Neuron (in vitro differentiated cells): Measurements from ENCODE around the gene ACKR3.

Experiments
- H2AFZ ChIP-seq: one replicate; pipeline ENCODE4 v1.6.1; 2013; ENCODE audit warnings: low read depth, mild to moderate bottlenecking, inconsistent platforms, low read length, moderate library complexity
- H3K27me3 ChIP-seq: one replicate; pipeline ENCODE4 v1.6.1; 2013; ENCODE audit warnings: low read length; ENCODE audit not compliant: insufficient read depth
- H3K36me3 ChIP-seq: one replicate; pipeline ENCODE4 v1.6.1; 2013; ENCODE audit warnings: low read length; ENCODE audit not compliant: insufficient read depth
- H3K4me1 ChIP-seq: one replicate; pipeline ENCODE4 v1.6.1; 2013; ENCODE audit warnings: low read length; ENCODE audit not compliant: insufficient read depth
- H3K4me3 ChIP-seq: 2 replicates; pipeline ENCODE4 v1.5.1; 2013; ENCODE audit warnings: mild to moderate bottlenecking, low read length, moderate library complexity
- H3K9me3 ChIP-seq: one replicate; pipeline ENCODE4 v1.6.1; 2013; ENCODE audit warnings: low read length

ACKR3 gene

DNA sequence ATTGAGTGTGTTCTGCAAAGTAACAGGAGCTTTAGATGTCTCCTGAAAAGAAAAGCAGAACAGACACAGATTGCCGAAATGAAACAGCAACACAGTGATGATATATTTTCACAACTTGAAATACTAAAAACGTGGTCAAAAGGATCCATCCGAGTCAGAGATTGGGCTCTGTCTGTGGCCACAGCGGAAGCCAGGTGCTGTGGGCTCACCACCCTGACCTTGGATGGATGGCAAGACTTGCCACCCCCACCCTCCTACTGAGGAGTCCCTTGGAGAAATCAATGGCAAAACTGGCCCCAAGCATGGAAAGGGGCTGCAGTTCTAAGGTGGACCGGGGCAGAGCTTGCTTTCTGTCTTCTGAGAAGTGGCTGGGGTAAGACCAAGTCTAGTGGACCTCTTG lies 31.4 kb upstream of the ACKR3 start:
- H2AFZ ChIP-seq = no peak overlapping the region
- peaks cover 19% of the 10 kb centered on the region for H3K4me1 ChIP-seq
- H3K9me3 ChIP-seq = peaks cover 2% of the 10 kb centered on the region
- no peaks in the 10 kb centered on the region for H3K27me3 ChIP-seq
- H3K36me3 ChIP-seq = no peaks in the 10 kb centered on the region
- no peak overlapping the region for H3K4me3 ChIP-seq

DNA sequence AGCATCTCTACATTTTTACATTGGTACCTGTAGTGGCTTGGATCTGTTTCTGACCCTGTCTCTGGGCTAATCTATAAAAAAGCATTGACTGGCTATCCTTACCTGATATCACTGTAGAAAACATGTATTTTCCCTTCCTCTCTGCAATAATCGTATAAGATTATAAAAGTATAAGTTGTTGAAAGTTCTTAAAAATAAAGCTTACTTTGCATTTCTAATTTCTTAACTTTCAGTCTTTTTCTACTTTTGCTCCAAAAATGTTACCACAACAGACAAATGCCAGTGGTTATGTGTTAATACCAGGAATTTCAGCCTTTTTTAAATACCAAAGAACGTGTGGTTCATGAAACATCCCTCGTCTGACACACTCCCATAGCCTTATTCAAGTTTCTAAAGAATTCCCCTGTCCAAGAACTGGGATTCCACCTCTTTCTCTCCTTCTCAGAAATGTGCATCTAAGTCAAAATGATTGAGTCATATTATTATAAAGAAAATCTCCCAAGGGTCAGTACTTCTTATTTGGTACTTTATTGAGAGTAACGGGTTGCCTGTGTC lies 28.5 kb upstream of the ACKR3 start:
- peaks cover 3% of the 10 kb centered on the region for H3K9me3 ChIP-seq
- H3K4me3 ChIP-seq = no peak overlapping the region
- H3K27me3 ChIP-seq = no peaks in the 10 kb centered on the region
- no peaks in the 10 kb centered on the region for H3K36me3 ChIP-seq
- peaks cover 19% of the 10 kb centered on the region for H3K4me1 ChIP-seq
- H2AFZ ChIP-seq = no peak overlapping the region

DNA sequence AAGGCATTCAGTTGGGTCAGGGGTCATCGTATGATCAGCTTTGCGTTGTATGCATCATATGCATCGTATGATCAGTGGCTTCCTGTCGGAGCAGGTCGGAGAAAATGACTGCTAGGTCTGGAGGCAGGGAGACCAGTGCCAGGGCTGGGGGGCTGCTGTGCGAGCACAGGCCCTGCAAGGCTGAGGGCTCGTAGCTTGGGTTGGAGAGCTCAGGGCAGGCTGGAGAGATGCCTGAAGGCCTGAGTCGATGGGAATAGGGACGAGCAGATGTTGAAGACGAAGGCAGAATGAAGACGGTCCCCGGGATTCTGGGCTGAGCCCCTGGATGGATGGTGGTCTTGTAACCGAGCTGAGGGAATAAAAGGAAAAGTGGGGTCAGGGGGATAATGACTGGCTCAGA lies 25.3 kb upstream of the ACKR3 start:
- Histone ChIP-seq H3K9me3 (peaks cover 3% of the 10 kb centered on the region), H3K27me3 (no peaks in the 10 kb centered on the region), H3K4me1 (peaks cover 4% of the 10 kb centered on the region)

DNA sequence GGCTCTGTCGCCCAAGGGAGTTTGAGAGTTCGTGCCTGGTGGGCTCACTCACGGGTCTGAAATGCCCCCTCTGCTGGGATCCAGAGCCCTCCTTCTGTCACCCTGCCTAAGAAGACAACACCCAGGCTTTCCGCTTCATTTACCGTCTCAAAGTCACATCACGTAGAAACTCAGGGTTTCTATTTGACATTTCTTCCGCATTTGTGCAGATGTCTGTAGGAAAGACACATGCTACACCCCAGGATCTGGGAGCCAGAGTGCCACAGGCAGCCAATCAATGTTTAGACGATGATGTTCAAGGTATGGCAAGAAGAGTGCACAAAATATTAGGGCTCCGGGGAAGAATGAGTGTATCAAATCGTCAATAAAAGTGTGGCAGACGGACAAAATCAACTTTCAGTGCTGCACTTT lies 24.4 kb upstream of the ACKR3 start:
- peaks cover 3% of the 10 kb centered on the region for H3K9me3 ChIP-seq

More for the DNA sequence above, 25.3 kb upstream of the ACKR3 start:
- no peak overlapping the region for H2AFZ ChIP-seq
- no peaks in the 10 kb centered on the region for H3K36me3 ChIP-seq
- no peak overlapping the region for H3K4me3 ChIP-seq

DNA sequence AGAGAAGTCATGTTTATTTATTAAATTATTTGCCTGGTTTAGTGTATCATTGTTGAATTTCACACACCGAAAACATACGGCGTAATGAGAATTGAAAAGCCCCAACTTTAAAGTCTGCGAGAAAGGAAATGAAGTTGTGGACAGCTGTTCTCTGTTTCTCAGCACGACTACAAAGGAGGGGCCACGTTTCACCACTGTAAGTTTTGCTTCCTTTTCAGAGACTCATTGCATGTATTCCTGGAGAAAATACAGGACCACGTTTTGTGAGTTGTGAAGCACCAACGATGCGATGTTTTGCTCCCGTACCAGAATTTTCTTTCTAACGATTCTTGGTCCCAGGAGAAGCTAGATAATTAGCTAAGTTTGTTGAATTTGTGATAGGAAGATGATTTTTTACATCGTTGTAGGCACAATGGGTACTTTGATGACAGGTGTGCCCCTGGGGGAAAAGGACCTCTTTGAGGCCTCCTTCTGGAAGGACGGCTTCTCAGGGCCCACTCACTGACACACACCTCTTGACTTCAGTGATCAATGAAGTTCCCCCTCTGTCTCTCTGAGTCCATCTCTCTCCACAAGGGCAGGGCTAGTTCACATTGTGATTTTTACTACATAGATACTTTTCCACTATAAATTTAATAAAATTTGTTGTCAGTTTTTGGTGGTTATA lies 23.7 kb upstream of the ACKR3 start:
- no peaks in the 10 kb centered on the region for H3K36me3 ChIP-seq
- H3K9me3 ChIP-seq = peaks cover 3% of the 10 kb centered on the region
- H3K27me3 ChIP-seq = no peaks in the 10 kb centered on the region

More for the DNA sequence above, 24.4 kb upstream of the ACKR3 start:
- Histone ChIP-seq H3K4me3 (no peak overlapping the region), H3K36me3 (no peaks in the 10 kb centered on the region), H3K4me1 (peaks cover 4% of the 10 kb centered on the region), H3K27me3 (no peaks in the 10 kb centered on the region), H2AFZ (no peak overlapping the region)

DNA sequence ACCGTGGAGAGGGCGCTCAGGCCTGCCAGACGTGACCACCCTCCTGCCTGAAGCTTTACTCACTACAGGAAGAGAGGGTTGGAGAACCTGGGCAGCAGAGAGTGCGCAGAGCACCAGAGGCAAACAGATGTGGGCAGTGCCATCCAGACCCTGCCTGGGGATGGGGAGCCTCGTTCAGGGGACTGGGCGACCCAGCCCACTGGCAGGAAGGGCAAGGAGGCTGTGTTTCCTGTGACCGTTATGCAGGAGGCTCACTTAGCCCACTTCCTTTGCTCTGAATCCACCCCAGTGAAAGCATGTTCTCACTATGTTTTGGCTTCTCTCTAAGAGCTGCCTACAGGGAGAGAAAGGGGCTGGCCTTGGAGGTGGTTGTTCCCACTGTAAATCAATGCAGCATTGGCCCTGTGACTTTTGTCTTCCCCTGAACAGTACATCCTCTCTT lies 23.0 kb upstream of the ACKR3 start:
- Histone ChIP-seq H3K9me3 (peaks cover 3% of the 10 kb centered on the region), H3K4me3 (no peak overlapping the region), H3K27me3 (no peaks in the 10 kb centered on the region), H2AFZ (no peak overlapping the region), H3K36me3 (no peaks in the 10 kb centered on the region), H3K4me1 (peaks cover 15% of the 10 kb centered on the region)

More for the DNA sequence above, 23.7 kb upstream of the ACKR3 start:
- Histone ChIP-seq H3K4me3 (no peak overlapping the region), H2AFZ (no peak overlapping the region), H3K4me1 (peaks cover 9% of the 10 kb centered on the region)

DNA sequence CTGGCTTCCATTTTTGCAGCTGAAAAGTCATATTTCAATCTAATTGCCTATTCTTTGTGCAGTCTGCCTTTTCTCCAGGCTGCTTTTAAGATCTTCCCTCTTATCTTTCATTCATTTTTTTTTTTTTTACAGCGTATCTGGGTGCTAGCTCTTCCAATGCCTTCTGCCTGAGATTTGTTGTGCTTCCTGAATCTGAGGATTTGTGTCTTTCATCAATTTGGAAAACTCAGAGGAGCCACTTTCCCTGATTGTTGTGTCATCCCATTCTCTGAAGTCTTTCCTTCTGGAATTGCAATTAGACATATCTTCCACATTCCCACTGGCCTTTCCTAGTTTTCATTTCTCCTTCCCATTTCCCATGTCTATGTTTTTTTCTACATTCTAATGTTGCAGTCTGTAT lies 21.9 kb upstream of the ACKR3 start:
- no peak overlapping the region for H3K4me3 ChIP-seq
- no peaks in the 10 kb centered on the region for H3K36me3 ChIP-seq
- H3K27me3 ChIP-seq = no peaks in the 10 kb centered on the region
- H3K9me3 ChIP-seq = peaks cover 3% of the 10 kb centered on the region
- H2AFZ ChIP-seq = no peak overlapping the region
- peaks cover 25% of the 10 kb centered on the region for H3K4me1 ChIP-seq

DNA sequence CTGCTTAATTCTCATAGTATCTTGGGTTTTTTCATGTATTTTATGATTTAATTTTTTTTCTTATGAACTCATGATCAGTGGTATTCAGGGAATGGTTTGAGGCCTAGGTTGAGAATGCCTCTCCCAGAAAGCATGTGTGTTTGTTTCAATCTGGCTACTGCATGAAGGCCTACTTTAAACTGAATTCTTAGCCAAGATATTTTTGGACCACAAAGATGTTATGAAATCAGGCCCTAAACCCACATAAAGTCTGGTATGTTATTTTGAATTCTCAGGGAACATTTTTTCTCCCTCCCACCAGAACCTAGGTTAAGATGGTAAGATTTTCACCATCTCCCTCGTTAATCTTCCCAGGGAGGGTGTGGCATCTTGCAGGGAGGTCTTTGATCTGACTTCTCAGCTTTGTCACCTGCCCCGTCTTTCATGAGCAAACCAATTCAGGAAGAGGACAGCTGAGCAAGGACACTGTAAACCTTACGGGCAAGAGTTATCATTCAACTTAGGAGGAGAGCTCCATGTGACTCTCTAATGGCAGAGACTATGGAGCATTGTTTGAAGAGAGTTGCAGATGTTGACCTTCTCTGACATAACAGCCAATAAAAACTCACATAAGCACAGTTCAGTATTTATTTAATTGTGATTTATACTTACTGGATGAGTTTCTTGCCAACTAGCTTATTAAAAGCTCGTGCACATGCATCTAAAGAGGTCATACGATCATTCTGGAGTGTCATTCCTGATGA lies 21.3 kb upstream of the ACKR3 start:
- no peaks in the 10 kb centered on the region for H3K36me3 ChIP-seq
- no peaks in the 10 kb centered on the region for H3K27me3 ChIP-seq
- H3K4me1 ChIP-seq = peaks cover 23% of the 10 kb centered on the region
- H2AFZ ChIP-seq = no peak overlapping the region
- H3K4me3 ChIP-seq = no peak overlapping the region
- H3K9me3 ChIP-seq = peaks cover 3% of the 10 kb centered on the region

DNA sequence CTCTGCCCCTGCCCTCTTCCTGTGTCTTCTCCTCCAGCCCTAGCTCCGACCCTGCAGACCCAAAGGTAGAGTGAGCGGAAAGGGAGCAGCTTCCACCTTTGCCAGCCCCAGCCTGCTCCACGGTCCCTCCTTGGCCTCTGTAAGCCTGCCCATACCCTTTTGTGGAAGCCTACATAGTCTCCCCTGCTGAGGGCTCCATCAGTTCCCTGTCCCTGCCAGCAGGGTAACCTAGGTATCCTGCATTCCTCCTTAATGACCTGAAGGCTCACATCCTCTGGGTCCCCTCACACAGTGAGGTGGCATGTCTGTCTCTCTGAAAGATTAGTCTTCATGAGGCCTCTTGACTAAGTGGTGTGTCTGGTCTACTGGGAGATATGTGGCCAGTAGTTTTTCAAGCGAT lies 20.5 kb upstream of the ACKR3 start:
- Histone ChIP-seq H3K4me1 (peaks cover 23% of the 10 kb centered on the region), H2AFZ (no peak overlapping the region), H3K4me3 (no peak overlapping the region), H3K9me3 (peaks cover 3% of the 10 kb centered on the region), H3K36me3 (no peaks in the 10 kb centered on the region), H3K27me3 (no peaks in the 10 kb centered on the region)

DNA sequence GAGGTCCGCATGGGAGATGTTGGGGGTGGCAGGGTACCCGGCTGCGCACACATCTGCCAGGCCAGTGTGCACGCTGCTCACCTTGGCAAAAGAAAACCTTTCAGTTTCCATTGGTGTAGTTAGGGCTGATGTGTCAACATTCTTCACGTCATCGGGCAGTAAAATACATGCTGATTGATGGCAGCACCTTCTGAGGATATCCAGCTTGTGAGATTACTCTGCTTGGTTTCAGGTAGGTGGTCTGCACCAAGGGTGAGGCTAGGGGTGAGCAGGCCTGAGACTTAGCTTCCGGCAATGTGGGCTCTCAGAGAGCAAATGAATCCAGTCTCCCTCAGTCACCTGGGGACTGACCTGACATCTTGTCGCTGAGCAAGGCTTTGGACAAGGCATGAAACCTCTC lies 19.3 kb upstream of the ACKR3 start:
- H3K36me3 ChIP-seq = no peaks in the 10 kb centered on the region
- H2AFZ ChIP-seq = no peak overlapping the region
- peaks cover 4% of the 10 kb centered on the region for H3K9me3 ChIP-seq
- peaks cover 23% of the 10 kb centered on the region for H3K4me1 ChIP-seq
- no peaks in the 10 kb centered on the region for H3K27me3 ChIP-seq
- H3K4me3 ChIP-seq = no peak overlapping the region

DNA sequence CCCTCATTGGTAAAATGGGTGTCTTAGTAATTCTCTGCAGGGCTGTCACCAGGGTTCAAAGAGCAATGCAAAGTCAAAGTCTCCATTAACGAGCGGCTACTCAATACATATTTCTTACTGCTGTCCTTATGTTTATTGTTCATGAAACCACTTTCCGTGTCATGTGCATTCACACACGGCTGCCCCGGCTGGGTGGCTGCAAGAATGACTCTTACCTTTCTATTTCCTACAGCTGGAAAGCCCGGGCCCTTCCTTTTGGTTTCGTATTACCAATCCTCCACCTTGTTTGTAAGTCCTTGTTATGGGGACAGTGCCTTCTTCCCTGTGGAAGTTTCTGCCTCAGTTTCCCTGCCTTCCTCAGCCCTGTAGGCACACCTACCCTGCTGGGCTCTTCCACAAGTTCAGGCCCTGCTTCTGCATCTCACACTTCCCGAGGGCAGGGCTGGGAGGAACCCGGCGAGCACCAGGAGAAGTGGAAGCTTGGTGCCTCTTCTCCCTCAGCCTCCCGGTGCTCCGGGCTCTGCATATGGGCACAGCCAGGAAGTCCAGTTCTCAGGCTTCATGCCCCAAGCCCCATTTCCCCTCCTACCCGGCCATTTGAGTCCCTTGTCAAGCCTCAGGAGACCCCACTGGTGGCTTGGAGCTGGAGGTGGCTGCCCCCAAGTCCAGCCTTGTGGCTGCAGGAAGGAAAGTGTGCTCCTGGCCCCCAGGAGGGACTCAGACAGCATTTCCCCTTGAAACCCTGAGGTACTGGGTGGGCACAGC lies 18.7 kb upstream of the ACKR3 start:
- Histone ChIP-seq H2AFZ (no peak overlapping the region), H3K9me3 (peaks cover 5% of the 10 kb centered on the region), H3K4me1 (peaks cover 23% of the 10 kb centered on the region), H3K36me3 (no peaks in the 10 kb centered on the region), H3K27me3 (no peaks in the 10 kb centered on the region), H3K4me3 (peak overlapping the region; percentile 19)

DNA sequence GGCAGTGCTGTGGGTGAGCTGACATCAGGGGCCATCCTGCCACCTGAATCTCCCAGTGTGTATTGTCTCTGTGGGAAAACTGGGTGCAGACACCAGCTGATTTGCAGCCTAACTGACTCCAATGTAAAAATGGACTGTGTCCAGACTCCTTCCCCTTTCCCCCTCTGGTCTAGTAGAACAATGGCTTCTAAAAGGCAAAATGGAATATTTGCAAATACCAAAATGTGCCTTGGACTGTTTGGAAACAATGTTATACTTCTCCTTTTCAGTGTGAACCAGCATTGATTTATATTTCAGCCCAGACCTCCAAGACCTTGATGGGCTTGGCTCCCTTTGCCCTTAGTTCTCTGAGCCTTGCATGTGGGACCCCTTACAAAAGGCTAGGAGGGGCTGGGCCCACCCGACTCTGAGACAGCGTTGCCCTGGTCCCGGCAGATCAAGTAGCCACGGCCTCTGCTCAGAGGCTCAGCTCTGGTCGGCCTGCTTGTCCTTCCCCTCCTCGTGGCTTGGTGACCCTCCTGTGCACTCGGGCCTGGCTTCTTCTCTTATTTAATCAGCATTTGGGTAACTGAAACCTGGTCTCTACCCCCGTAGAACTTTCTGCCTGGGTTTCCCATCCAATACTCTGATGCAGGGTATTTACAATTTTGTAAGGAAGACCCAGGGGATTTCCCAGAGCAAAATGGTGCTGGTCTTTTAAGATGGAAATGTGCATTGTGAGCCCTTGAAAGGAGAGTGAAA lies 18.0 kb upstream of the ACKR3 start:
- no peaks in the 10 kb centered on the region for H3K36me3 ChIP-seq
- peaks cover 23% of the 10 kb centered on the region for H3K4me1 ChIP-seq
- H3K27me3 ChIP-seq = no peaks in the 10 kb centered on the region
- H2AFZ ChIP-seq = peak overlapping the region; percentile 44
- H3K9me3 ChIP-seq = peaks cover 6% of the 10 kb centered on the region
- H3K4me3 ChIP-seq = peak overlapping the region; percentile 19
